ENCODE results near the gene CCNA1. TPM values are rescaled to one million over a fixed set of nuclear protein-coding genes. Genes with fewer than 3 reads are reported as not detected.

CCNA1 gene
- total RNA-seq, 1 experiment from 2014 or later, result 2.7 TPM

DNA sequence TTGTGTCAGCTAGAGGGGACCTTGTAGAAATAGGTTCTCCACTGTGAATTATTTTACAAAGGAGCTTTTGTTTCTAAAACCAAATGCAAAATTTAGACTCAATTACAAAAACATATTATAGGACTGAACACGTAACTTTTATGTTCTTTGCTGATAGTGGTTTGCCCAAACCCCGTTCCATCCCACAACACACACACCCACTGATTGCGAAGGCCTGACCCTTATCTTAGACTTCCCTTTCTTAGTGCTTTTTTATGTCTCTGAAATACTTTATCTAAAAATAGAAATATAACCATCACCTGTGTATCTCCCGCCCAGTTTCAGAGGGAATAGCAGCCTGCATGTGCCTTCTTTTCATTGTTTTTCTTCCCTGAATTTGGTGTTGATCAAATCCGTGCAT is 13.0 kb downstream of the CCNA1 start:
- Histone ChIP-seq H3K4me1 (ENCODE audit: insufficient read depth, low read length) (no peaks in the 10 kb centered on the region), H3K79me1 (ENCODE audit: insufficient read depth, low read depth, low read length, poor library complexity, severe bottlenecking) (no peaks in the 10 kb centered on the region), H4K91ac (ENCODE audit: insufficient read length, low read depth, low read length) (no peak overlapping the region), H2AK5ac (ENCODE audit: insufficient read length, low read length) (no peak overlapping the region), H3K27ac (ENCODE audit: insufficient read length, low read depth, low read length) (no peak overlapping the region), H3K23me2 (ENCODE audit: insufficient read length, low read depth, low read length, poor library complexity, severe bottlenecking) (no peaks in the 10 kb centered on the region), H4K20me1 (ENCODE audit: control insufficient read depth, insufficient read depth, insufficient read length) (no peaks in the 10 kb centered on the region), H2BK20ac (ENCODE audit: low read depth, low read length, poor library complexity, severe bottlenecking) (no peak overlapping the region), H3K27me3 (ENCODE audit: insufficient read depth, low read length) (no peaks in the 10 kb centered on the region), H3K18ac (ENCODE audit: insufficient read length, low read depth, low read length) (no peak overlapping the region), H2BK12ac (ENCODE audit: insufficient read length, low read depth, low read length) (no peak overlapping the region), H2BK120ac (ENCODE audit: low read depth, low read length, poor library complexity, severe bottlenecking) (no peak overlapping the region), H3K14ac (ENCODE audit: insufficient read depth, low read length) (no peak overlapping the region), H3T11ph (ENCODE audit: low read length) (no peak overlapping the region), H4K5ac (ENCODE audit: insufficient read length, low read depth, low read length) (no peak overlapping the region), H3K4me2 (ENCODE audit: insufficient read depth, insufficient read length, low read length) (no peak overlapping the region), H3K9ac (ENCODE audit: extremely low read depth, insufficient read length, low read length) (no peak overlapping the region), H4K8ac (replicated peaks; ENCODE audit: insufficient read length, low read depth, low read length) (no peak overlapping the region), H2AFZ (ENCODE audit: low read length) (no peak overlapping the region), H2BK15ac (ENCODE audit: low read depth, low read length) (no peak overlapping the region), H3K4ac (ENCODE audit: low read depth, low read length) (no peak overlapping the region), H3K9me3 (ENCODE audit: control insufficient read depth, low read depth, low read length) (no peaks in the 10 kb centered on the region), H2BK5ac (ENCODE audit: insufficient read length, low read length) (no peak overlapping the region), H3K56ac (ENCODE audit: insufficient read length, low read depth, low read length) (no peak overlapping the region), H3K79me2 (ENCODE audit: insufficient read depth, low read length) (no peaks in the 10 kb centered on the region), H3K23ac (ENCODE audit: insufficient read length, low read depth, low read length) (no peak overlapping the region)
- Mint-ChIP-seq H3K36me3 (ENCODE audit: insufficient read depth in 1 of 3, low read depth in 3 of 3) (no peaks in the 10 kb centered on the region), H3K4me1 (peaks cover 11 to 13% of the 10 kb centered on the region in 2 experiments), H3K27me3 (ENCODE audit: low read depth) (peaks cover 1% of the 10 kb centered on the region), H3K9me3 (no peaks in the 10 kb centered on the region), H3K4me3 (no peak overlapping the region), H3K27ac (no peak overlapping the region)
- DNase-seq, result no peak
- WGBS (ENCODE audit: extremely low coverage, insufficient read length, low lambda C conversion rate), result no CpG with 5 or more reads among the region's 5 CpGs
- TF ChIP-seq, protein P1, sequence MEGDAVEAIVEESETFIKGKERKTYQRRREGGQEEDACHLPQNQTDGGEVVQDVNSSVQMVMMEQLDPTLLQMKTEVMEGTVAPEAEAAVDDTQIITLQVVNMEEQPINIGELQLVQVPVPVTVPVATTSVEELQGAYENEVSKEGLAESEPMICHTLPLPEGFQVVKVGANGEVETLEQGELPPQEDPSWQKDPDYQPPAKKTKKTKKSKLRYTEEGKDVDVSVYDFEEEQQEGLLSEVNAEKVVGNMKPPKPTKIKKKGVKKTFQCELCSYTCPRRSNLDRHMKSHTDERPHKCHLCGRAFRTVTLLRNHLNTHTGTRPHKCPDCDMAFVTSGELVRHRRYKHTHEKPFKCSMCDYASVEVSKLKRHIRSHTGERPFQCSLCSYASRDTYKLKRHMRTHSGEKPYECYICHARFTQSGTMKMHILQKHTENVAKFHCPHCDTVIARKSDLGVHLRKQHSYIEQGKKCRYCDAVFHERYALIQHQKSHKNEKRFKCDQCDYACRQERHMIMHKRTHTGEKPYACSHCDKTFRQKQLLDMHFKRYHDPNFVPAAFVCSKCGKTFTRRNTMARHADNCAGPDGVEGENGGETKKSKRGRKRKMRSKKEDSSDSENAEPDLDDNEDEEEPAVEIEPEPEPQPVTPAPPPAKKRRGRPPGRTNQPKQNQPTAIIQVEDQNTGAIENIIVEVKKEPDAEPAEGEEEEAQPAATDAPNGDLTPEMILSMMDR (conservative IDR thresholded peaks at IDR 0.05), result no peak
